Inflammatory macrophage treated with lipopolysaccharide for 4 hours (primary cell): Measurements from ENCODE around the gene LRRC71.
"Not testable (repeated sequence)": the region's sequence is repeated elsewhere in the genome, so short reads cannot be mapped to it uniquely, and the experiment has no call there.

Experiments used
- DNase-seq: peaks from one replicate; pipeline ENCODE4 v3.0.0-alpha.2; 2020

The LRRC71 gene

DNA sequence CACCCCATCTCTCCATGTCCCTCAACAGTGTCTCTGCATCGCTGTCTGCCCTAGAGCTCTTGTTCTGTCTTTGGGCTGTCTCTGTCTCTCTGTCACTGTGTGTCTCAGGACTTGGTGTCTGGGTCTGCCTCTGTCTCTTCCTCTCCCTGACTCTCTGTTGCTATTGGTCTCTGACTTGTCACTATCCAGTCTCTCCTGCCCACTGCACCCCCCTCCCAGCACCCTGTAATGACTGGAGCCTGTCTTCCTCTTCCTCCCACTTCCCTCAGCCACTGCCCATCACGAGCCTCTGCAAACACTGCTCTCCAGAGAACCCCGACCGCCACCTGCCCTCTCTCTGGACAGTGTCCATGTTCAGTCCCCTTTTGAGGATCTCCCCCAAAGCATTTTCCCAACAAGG is 14.8 kb upstream of the LRRC71 start:
- peak; percentile 54 for DNase-seq

DNA sequence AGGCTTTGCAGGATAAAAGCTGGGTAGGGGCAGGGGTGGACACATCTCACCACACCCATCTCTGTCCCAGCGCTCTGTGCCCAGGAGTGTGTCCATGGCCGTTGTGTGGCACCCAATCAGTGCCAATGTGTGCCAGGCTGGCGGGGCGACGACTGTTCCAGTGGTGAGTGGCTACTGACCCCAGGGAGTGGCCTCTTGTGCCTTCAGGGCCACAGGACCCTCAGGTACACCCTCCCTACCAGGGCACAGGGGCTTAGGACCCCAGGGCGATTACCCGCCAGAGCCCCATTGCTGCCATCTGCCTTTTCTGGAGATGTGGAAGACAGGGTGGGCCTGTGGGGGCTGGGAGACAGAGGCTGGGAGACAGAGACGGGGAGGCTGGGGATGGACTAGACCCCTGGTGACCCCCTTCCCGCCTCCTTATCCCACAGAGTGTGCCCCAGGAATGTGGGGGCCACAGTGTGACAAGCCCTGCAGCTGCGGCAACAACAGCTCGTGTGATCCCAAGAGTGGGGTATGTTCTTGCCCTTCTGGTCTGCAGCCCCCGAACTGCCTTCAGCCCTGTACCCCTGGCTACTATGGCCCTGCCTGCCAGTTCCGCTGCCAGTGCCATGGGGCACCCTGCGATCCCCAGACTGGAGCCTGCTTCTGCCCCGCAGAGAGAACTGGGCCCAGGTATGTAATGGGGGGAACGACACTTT is 14.1 kb upstream of the LRRC71 start:
- no peak for DNase-seq

DNA sequence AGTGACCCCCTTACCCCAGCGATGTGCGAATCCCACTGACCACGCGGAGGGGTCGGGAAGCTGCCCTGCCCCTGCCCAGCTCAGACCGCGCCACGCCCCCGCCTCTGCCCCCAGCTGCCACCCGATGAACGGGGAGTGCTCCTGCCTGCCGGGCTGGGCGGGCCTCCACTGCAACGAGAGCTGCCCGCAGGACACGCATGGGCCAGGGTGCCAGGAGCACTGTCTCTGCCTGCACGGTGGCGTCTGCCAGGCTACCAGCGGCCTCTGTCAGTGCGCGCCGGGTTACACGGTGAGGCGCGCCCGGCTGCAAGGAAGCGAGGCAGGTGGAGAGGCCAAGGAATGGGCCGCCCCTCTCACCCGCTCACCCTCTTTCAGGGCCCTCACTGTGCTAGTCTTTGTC is 11.9 kb upstream of the LRRC71 start:
- DNase-seq, result no peak

DNA sequence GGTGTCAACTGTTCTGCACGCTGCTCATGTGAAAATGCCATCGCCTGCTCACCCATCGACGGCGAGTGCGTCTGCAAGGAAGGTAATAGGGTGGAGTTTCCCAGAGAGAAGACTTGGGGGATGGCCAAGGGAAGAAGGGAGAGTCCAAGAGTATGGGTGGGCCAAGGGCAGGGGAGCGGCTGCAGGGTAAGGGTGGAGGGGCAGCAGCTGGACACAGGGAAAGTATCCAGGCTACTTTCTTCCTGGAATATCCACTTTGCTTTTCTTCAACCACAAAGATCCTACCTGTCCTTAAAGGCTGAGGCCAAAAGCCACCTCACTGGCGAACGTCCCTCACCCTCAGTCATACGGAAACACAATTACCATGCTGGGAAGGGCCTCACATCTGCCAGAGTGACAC is 11.5 kb upstream of the LRRC71 start:
- DNase-seq, result no peak

DNA sequence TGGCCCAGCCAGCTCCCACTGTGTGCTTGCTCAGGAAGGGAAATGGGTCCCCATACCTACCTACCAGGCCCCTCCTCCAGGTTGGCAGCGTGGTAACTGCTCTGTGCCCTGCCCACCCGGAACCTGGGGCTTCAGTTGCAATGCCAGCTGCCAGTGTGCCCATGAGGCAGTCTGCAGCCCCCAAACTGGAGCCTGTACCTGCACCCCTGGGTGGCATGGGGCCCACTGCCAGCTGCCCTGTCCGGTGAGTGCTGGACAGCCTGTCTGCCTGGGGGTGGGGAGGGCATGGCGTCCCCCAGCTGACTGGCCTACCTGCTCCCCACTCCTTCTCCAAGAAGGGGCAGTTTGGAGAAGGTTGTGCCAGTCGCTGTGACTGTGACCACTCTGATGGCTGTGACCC is 10.8 kb upstream of the LRRC71 start:
- no peak for DNase-seq

DNA sequence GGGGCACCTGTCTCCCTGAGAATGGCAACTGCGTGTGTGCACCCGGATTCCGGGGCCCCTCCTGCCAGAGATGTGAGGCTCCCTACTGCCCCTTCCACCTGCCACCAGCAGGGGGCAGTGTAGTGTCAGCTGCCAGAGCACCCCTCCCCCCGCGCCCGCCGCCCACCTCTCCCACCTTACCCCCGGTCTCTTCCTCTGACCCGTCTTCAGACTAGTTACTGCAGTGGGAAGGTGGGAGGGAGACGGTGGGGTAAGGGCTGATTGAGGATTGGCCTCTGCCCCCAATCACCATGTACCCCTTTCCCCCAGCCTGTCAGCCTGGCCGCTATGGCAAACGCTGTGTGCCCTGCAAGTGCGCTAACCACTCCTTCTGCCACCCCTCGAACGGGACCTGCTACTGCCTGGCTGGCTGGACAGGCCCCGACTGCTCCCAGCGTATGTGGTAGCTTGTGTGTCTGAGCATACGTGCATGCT is 10.1 kb upstream of the LRRC71 start:
- no peak for DNase-seq

DNA sequence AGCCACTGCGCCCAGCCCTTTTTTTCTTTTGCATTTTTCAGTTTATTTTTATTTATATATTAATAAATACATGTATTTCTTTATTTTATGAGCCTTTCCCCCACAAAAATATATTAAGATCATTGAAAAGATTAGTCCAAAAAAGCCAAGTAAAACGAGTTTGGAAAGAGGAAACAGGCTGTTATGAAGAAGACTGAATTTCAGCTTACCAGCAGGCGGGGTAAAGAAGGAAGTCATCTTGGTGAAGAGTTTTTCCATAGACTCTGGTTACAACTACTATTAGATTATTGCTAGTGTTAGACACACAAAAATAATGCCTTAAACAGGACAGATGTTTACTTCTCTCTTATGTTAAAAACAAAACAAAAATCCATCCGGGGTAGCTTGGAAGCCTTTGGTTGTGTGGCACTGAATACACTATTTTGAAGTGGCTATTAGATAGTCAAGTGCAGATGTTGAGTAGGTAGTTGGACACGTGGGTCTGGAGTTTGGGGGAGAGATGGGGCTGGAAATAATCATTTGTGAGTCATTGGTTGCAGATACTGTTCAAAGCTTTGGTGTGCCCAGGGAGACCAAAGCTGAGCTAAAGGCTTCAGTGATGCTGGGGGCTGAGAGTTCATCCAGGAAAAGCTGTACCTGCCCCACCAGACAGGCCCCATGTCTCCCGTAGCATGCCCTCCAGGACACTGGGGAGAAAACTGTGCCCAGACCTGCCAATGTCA is 8.7 kb upstream of the LRRC71 start:
- peak; percentile 48 for DNase-seq

DNA sequence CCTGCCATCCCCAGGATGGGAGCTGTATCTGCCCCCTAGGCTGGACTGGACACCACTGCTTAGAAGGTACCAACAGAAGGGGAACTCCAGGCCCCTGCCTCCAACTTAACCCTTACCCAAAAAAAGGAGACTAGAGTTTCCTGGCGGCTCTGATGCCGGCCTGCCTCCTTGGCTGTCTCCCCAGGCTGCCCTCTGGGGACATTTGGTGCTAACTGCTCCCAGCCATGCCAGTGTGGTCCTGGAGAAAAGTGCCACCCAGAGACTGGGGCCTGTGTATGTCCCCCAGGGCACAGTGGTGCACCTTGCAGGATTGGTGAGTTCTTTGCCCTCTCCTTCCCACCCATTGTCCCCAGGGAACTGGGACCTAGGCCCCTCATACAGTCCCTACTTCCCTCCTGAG is 8.1 kb upstream of the LRRC71 start:
- DNase-seq, result no peak

DNA sequence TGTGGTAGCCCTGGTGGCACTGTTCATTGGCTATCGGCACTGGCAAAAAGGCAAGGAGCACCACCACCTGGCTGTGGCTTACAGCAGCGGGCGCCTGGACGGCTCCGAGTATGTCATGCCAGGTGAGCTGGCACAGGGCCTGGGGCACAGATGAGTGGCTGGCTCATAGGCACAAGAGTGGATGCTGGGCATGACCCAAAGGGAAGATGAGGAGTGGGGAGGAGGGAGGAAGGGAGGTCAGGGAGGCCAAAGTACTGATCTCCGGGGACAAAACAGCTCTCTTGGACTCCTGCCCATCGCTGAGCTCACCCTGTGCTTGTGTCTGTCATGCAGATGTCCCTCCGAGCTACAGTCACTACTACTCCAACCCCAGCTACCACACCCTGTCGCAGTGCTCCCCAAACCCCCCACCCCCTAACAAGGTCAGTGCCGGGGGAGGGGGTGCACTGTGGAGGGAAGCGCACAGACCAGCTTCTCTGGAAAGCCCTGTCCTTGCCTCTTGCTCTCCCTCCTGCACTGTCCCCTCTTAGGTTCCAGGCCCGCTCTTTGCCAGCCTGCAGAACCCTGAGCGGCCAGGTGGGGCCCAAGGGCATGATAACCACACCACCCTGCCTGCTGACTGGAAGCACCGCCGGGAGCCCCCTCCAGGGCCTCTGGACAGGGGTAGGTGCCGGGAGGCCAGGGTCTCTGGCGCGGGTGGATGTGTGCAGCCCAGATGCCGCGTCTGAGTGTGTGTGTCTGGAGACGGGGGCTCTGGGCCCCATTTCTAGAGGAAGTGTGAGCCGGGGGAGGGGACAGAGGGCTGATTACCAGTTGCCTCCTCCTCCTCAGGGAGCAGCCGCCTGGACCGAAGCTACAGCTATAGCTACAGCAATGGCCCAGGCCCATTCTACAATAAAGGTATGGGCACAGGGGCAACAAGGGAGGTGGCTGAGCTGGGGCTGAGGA is 7.3 kb upstream of the LRRC71 start:
- no peak for DNase-seq

DNA sequence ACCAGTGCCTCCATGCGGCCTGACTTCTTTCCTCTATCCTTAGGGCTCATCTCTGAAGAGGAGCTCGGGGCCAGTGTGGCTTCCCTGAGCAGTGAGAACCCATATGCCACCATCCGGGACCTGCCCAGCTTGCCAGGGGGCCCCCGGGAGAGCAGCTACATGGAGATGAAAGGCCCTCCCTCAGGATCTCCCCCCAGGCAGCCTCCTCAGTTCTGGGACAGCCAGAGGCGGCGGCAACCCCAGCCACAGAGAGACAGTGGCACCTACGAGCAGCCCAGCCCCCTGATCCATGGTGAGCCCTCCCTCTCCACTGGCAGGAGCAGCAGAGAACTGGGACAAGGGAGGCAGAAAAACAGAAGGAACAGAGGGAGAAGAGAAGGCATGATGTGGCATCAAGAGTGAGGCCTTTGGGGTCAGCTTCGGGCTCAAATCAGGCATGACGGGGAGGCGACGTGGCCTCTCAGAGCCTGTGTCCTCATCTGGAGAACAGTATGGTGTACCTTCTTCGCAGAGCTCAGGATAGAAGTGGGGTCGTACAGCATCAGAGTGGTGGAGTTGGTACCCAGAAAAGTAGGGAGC is 6.5 kb upstream of the LRRC71 start:
- no peak for DNase-seq

DNA sequence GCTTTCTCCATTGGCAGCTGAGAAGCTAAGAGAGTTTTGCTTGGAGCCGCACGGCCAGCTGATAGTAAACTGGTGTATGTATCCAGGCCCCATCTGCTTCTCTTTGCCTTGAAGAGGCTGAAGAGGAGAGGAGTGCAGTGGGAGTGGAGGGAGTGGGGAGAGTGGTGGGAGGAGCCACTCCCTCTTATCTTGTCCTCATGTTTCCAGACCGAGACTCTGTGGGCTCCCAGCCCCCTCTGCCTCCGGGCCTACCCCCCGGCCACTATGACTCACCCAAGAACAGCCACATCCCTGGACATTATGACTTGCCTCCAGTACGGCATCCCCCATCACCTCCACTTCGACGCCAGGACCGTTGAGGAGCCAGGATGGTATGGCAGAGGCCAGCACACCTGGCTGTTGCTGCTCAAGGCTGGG is 6.0 kb upstream of the LRRC71 start:
- no peak for DNase-seq

DNA sequence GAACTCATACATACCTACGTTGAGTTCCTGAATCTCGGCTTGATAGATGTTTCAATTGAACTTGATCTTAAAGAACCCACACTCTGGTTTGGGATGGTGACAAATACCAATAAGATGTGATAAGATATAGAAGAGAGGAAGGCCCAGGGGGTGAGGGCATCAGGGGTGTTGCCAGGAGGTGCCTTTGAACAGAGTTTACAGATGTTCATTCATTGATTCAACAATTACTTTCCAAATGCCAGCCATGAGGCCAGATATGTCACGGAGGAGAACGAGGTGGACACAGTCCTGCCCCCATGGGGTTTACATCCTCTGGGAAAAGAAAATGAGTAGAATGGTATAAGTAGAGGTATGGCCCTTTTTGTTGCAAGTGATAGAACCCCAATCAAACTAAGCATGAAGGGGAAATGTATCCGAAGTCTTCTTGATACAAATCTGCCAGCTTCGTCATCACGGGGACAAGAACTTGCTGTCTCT is 659 bp downstream of the LRRC71 start:
- DNase-seq, result no peak

DNA sequence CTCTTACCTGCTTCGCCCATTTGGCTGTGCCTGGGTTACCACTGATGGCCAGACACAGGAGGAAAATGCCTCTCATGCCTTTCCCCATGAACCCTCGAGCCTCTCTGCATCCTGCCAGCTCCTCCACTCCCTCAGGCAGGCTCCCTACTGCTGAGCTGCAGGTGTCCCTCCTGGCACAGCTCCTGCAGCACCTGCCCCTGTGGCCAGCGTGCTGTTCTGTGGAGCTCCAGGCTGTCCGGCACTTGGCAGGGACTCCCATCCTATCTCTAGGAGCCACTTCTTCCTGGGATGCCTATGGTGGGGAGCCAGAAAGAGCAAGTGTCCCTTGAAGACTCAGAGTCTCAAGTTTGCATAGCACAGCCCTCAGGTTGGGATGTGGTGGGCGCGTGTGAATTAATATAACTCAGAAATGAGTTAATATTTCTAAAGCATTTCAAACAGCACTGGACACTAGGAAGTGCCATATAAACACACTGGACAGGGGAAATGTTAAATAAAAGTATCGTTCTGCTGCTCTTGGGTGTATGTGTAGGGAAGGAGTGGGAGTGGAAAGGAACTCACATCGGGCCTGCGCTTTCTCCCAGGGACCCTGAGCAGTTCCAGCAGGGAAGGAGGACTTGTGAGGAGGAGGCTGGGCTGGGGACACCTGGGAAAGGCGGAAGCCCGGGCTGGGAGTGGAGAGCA is 2.7 kb downstream of the LRRC71 start:
- DNase-seq, result no peak

DNA sequence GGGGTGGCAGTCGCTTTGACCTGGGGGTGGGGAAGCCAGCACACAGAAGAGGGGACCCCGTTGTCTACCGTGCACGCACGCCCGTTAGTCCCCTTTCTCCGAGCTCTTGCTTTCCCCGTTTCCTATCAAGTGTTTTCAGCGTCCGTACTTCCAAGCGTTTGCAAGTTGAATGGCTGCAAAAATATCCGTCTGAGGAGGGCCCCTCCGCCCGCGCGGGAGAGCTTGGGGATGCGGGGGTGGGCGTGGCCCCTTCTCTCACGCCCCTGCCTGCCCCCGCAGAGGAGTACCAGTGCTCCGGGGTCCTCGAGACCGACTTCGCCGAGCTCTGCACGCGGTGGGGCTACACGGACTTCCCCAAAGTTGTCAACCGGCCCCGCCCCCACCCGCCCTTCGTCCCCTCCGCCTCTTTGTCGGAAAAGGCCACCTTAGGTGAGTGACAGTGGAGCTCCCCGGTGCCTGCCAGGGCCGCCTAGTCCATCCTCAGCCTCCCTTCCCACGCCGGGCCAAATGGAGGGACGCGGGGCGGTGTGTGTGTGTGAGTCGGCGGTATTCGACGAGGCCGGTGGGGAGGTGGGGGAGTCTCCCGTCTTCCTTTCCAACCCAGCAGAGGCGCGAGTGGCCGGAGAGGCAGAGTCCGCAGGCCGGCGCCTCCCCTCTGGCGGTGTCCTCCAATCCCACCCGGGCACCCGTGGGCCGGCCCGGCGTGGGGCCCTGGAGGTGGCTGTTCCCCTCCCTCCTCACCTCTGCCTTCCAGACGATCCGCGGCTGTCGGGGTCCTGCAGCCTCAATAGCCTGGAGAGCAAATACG is 3.4 kb downstream of the LRRC71 start:
- DNase-seq, result no peak

DNA sequence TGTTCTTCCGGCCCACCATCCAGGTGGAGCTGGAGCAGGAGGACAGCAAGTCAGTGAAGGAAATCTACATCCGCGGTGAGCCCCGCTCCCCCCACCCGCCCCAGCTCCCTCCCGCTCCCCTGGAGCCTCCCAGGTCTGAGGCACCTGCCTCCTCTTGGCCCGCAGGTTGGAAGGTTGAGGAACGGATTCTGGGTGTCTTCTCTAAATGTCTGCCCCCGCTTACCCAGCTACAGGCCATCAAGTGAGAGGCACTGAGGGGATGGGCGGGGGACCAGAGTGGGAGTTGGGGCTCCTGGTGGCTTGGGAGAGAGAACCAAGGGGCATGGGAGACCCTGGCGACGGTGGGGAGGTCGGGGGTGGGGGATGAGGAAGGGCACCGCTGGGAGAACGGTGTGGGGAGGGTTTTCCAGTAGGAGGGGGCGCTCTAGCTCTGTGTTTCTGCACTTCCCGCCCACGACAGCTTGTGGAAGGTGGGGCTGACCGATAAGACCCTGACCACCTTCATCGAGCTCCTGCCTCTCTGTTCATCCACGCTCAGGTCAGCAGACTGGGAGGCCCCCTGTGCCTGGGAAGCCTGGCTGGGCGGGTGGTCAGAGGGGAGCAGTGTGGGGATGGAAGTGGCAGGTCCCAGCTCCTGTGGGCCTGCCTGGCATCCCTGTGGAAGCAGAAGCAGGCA is 4.2 kb downstream of the LRRC71 start:
- DNase-seq, result no peak

DNA sequence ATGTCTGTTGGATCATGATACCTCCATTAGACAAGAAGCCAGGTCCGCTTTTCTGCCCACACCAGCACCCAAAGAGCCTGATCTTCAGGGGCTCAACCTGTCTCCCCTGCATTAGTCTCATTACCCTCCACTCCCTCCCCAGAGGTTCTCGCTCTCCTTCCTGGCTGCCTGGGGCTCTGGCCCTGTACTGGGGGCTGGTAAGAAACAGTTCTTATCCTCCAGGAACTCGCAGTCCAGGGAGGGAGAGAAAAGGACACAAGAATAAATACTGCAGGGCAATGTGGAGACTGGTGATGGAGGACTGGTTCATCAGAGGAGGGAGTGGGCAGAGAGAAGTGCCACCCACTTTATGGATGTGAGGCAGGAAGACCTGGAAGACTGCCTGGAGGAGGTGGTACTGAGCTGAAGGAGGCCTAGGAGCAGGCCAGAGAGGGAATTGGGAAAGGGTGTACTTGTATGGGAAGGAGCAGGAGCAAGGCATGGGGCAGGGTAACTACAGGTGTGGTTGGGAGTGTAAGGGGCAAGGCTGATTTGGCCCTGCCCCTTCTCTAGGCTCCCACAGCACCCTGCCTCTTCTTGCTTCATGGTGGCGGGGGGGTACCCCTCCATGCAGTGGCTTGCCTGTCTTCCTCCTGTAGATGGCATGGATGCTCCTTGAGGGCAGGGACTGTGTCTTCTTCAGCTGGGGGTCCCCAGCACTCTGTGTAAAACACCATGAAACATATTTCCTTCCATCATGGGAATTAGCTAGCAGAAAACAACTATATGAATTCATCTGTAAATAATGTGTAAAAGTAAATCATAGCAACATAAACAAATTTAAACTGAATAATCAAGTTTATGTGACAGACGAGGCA is 5.0 kb downstream of the LRRC71 start:
- no peak for DNase-seq

DNA sequence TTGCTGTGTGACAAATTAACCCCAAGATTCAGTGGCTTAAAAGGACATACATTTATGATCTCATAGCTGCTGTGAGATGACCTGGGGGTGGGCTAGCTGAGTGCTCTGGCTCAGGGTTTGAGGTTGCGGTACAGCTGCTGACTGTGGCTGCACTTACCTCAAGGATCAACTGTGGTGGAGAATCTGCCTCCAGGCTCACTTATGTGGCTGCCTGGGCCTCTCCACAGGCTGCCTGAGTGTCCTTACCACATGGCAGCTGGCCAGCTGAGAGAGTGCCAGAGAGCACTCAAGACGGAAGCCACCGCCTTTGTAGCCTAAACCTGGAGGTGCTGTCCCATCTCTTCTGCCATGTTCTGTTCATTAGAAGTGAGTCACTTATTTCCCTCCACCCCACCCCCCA is 5.7 kb downstream of the LRRC71 start:
- no peak for DNase-seq

DNA sequence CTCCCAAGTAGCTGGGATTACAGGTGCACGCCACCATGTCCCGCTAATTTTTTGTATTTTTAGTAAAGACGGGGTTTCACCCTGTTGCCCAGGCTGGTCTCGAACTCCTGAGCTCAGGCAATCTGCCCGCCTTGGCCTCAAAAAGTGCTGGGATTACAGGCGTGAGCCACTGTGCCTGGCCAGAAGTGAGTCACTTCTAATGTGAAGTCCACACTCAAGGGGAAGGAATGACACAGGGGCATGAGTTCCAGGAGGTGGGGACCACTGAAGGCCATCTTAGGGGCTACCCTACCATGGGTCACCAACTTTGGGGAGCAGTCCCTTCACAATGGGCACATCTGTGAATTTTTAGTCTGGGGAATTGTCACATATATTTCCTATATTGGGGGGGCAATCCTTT is 6.3 kb downstream of the LRRC71 start:
- DNase-seq, result not testable (repeated sequence)

DNA sequence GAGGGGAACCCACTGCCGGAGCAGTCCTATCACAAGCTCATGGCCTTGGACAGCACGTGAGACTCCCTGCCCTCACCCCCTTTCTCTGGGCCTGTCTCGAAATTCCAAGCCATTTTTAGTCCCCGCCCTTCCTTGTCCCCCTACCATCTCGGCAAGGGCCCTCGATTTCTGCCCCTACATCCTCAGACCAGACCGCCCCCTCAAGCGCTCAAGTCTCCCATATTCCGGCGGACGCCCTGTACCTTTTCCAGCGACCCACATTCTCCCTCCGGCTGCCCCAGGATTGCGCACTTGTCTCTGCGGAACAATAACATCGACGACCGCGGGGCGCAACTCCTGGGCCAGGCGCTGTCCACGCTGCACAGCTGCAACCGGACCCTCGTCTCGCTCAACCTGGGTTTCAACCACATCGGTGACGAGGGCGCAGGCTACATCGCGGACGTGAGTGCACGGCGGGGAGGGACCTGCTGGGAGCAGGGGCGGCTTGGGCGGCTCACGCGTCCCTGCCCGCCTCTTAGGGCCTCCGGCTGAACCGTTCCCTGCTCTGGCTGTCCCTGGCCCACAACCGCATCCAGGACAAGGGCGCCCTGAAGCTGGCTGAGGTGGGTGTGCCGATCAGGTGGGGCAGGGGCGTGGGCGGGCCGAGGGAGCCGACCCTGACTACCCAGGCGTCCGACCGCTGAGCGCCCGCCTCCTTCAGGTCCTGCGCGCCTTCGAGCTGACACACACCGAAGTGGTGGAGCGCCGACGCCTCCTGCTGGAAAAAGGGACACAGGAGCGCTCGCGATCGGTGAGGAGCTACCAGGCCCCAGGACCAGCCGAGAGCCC is 7.0 kb downstream of the LRRC71 start:
- peak; percentile 70 for DNase-seq
